Coronary artery (tissue), 2 donors: ENCODE data around the gene PPP2R5E.

Source experiments
- DNase-seq: peaks from one replicate; pipeline ENCODE4 v3.0.0-alpha.2; 2017; ENCODE audit warnings: low spot score
- H3K27ac ChIP-seq, 2 donors: fragments of 200-600 bp; sonication (generic); one replicate each; pipeline ENCODE4 v1.5.1; 2016 to 2019
- H3K4me3 ChIP-seq: fragments of 200-600 bp; sonication (generic); 2 replicates; pipeline ENCODE4 v1.5.1; 2016; ENCODE audit warnings: mild to moderate bottlenecking, moderate library complexity
- TF ChIP-seq, protein P1 (sequence below): fragments of 200-600 bp; sonication (generic); IDR thresholded peaks from one replicate; pipeline ENCODE4 v1.5.1; 2019; ENCODE audit warnings: antibody characterized with exemption

The PPP2R5E gene

DNA sequence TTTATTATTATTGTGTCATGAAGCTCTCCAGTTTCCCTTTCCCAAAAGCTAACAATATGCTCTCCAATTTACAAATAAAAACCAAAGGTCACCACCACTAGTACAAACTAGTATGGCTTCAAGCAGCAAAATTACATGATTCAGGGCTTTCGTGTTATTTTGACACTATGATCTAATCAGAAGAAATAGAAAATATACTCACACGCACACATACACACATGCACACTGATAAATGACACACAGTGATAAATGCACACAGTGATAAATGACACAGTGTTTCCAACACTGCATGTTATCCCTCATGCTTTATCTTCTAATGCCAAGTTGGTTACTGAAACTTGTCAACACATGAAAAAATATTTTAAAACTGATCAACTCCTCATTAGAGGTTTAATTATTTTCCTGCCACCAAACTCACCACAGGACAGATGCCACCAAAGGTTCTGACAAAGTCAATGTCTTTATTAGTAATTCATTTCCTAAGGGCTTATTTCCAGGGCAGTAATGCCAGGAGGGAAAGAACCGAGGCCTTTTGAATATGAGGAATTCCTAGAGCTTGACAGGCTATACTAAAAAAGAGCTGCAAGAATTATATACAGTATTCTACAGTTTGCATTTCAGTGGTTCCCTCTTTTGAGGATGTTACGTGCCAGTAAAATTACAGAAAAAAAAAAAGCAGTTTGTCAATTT is 82.4 kb downstream of the PPP2R5E start:
- no peak overlapping the region for H3K4me3 ChIP-seq
- TF ChIP-seq, protein P1, sequence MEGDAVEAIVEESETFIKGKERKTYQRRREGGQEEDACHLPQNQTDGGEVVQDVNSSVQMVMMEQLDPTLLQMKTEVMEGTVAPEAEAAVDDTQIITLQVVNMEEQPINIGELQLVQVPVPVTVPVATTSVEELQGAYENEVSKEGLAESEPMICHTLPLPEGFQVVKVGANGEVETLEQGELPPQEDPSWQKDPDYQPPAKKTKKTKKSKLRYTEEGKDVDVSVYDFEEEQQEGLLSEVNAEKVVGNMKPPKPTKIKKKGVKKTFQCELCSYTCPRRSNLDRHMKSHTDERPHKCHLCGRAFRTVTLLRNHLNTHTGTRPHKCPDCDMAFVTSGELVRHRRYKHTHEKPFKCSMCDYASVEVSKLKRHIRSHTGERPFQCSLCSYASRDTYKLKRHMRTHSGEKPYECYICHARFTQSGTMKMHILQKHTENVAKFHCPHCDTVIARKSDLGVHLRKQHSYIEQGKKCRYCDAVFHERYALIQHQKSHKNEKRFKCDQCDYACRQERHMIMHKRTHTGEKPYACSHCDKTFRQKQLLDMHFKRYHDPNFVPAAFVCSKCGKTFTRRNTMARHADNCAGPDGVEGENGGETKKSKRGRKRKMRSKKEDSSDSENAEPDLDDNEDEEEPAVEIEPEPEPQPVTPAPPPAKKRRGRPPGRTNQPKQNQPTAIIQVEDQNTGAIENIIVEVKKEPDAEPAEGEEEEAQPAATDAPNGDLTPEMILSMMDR, result no peak
- no peak overlapping the region for H3K27ac ChIP-seq
- no peak for DNase-seq

DNA sequence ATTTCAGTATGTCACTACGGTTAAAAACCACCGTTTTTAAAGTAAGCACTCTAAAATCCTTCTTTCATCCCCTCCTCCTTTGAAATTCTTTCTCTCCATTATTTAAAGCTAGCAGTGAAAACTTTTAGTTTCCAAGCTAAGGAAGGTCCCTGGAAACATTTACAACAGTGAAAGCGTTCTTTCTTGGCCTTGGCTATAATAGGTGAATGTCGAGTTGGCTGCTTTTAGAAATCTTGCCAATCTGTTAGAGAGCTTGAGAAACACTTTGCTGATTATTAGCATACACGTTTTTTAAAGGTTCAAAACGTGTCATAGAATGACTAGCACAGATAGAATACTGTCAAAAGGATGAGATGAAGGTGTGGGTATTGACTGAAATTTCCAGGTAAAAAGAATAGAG is 83.4 kb downstream of the PPP2R5E start:
- DNase-seq, result no peak
- Histone ChIP-seq H3K27ac (no peak overlapping the region), H3K4me3 (no peak overlapping the region)
- TF ChIP-seq, protein P1, result no peak

DNA sequence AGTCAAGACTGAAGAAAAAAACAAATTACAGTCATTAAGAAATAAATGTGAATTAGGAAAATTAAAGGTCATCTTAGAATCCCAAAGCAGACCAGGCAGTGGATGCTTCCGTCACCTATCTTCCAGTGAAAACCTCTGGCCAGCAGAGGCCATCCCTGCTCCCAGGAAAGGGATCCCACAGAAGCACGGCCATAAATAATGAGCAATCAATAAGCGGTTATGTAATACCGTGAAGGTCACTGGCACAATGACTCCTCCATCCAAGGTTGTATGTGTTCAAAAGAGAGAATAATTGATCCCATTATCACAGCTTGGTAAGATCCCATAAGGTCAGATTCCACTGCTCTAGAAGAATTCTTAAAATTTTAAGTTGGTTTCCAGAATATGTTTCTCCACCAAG is 85.7 kb downstream of the PPP2R5E start:
- TF ChIP-seq, protein P1, result no peak
- DNase-seq, result no peak

DNA sequence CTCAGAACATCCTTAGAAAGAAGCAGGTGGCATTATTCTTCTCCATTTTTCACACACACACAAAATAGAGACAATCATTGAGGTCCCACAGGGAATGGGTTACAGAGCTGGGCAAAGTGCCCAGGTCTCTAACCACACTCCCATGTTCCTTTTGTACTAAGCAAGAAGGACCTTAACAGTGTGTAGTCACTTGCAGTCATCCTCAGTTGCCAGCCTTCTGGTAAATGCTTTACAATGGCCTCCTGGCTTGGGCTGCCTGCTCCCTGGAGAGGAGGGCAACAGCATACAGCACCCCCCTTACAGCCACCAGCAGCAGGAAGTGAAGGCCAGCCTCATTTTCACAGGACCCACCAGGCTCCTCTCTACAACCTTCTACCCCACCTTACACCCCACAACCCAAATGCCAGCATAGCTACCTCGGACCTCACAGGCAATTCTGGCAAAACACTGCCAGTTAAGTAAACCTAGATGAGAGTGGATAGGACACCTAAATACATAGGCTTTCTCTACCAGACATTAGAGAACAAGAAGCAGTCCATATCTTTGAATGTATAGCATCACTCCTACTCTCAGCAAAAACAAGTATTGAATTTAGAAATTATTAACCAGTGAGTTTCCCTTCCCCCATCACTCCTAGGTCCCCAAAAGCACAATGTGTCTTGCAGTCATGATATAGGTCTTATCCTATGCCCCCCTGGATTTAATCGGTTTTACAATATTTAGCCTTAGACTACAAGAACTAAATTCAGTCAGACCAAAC is 88.1 kb downstream of the PPP2R5E start:
- DNase-seq, result no peak
- Histone ChIP-seq H3K4me3 (no peak overlapping the region), H3K27ac (no peak overlapping the region)
- TF ChIP-seq, protein P1, result no peak

More for the DNA sequence above, 85.7 kb downstream of the PPP2R5E start:
- H3K27ac ChIP-seq, result no peak overlapping the region
- no peak overlapping the region for H3K4me3 ChIP-seq

DNA sequence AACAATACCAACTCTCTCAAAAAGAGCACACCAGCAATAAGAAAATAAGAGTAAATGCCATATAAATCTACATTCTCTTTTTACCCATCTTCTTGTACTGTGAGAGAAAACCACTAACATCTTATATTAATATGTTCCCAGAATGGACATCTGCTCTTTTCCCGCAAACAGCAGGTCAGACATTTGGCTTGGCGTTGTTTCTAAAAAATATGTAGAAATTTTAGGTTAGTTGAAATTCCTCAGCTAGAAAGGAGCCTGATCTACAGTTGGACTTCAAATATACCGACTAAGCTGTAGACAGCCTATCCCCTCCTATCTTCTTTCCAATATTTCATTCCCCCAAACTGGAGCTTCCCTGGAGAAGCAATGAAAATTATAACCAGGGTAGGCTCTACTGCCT is 88.7 kb downstream of the PPP2R5E start:
- no peak overlapping the region for H3K4me3 ChIP-seq
- DNase-seq, result no peak
- TF ChIP-seq, protein P1, result no peak
- no peak overlapping the region for H3K27ac ChIP-seq

DNA sequence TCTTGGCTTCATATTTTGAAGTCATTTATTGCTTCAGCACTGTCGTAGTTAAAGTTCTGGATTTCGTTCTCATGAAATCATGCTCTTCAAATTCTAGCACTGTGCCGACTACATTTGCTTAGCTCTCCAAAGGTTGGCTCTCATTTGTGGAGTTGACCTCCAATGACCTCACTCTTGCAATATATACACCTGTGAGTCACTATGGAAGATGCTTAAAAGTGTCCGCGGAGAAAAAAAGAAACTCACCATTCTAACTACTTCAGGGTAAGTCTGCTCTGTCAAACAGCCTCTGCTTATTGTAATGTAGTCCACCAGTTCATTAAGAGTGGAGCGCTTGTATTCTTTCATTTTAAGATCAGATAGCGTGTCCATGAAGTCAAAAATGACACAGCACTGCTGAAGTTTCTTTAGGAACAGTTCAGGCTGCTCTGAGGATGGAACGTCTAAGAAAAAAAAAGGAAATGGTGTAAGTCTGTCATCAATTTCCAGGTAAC is 89.7 kb downstream of the PPP2R5E start:
- Histone ChIP-seq H3K27ac (no peak overlapping the region), H3K4me3 (no peak overlapping the region)
- TF ChIP-seq, protein P1, result no peak
- no peak for DNase-seq
